A673 (cell line): Measurements from ENCODE around the gene TPX2. TPM values are rescaled to one million over a fixed set of nuclear protein-coding genes. Genes with fewer than 3 reads are reported as not detected.

Source experiments
- BruUV-seq: library from RNA; stranded (reverse); fragments of 400-500 nt; replicated peaks from 2 replicates; lab custom pipeline; 2021; lab: Mats Ljungman, UMichigan
- CTCF ChIA-PET: fragments of 300-600 bp; sonication (Branson Sonifier 250); formaldehyde crosslinking; loops from one replicate; lab custom pipeline; 2022; ENCODE audit warnings: antibody characterized with exemption; lab: Charles Lee
- POLR2A ChIA-PET: fragments of 300-600 bp; sonication (Branson Sonifier 250); formaldehyde crosslinking; loops from one replicate; lab custom pipeline; 2022; ENCODE audit warnings: antibody characterized with exemption; ENCODE audit not compliant: low non-redundant PET; lab: Charles Lee
- DNase-seq: peaks from one replicate; pipeline ENCODE4 v3.0.0-alpha.2; 2015; ENCODE audit warnings: low spot score
- H3K27ac ChIP-seq: fragments of 200-600 bp; sonication (generic); 2 replicates; pipeline ENCODE4 v1.5.1; 2016; ENCODE audit warnings: mixed run types, low read depth, mild to moderate bottlenecking, mixed read lengths, antibody characterized with exemption, low read length; ENCODE audit not compliant: poor library complexity, severe bottlenecking
- H3K27me3 ChIP-seq: fragments of 200-600 bp; sonication (generic); replicated peaks from 2 replicates; pipeline ENCODE4 v1.6.1; 2017; ENCODE audit warnings: mixed run types, low read depth, mild to moderate bottlenecking, mixed read lengths, antibody characterized with exemption, low read length; ENCODE audit not compliant: insufficient read depth, poor library complexity
- H3K36me3 ChIP-seq: fragments of 200-600 bp; sonication (generic); 2 replicates; pipeline ENCODE4 v1.6.1; 2016; ENCODE audit warnings: mixed run types, mild to moderate bottlenecking, mixed read lengths, antibody characterized with exemption, low read length; ENCODE audit not compliant: insufficient read depth, poor library complexity, severe bottlenecking
- H3K4me1 ChIP-seq: fragments of 200-600 bp; sonication (generic); 2 replicates; pipeline ENCODE4 v1.6.1; 2017; ENCODE audit warnings: mixed run types, mild to moderate bottlenecking, mixed read lengths, antibody characterized with exemption, low read length; ENCODE audit not compliant: insufficient read depth, poor library complexity, severe bottlenecking
- H3K4me3 ChIP-seq: fragments of 200-600 bp; sonication (generic); 2 replicates; pipeline ENCODE4 v1.5.1; 2016; ENCODE audit warnings: low read depth, mixed run types, mild to moderate bottlenecking, mixed read lengths, low read length; ENCODE audit not compliant: poor library complexity, severe bottlenecking
- H3K9me3 ChIP-seq: fragments of 200-600 bp; sonication (generic); 2 replicates; pipeline ENCODE4 v1.6.1; 2016; ENCODE audit warnings: mixed run types, low read depth, mild to moderate bottlenecking, mixed read lengths, antibody characterized with exemption, low read length; ENCODE audit not compliant: poor library complexity, severe bottlenecking
- EZH2 ChIP-seq: fragments of 200-600 bp; sonication (generic); IDR thresholded peaks from 2 replicates; pipeline ENCODE4 v1.6.1; 2017; ENCODE audit warnings: borderline replicate concordance, low read depth, mild to moderate bottlenecking, mixed read lengths, antibody characterized with exemption, low read length; ENCODE audit not compliant: poor library complexity, severe bottlenecking
- intact Hi-C: fragments of 100-400 bp; cut with micrococcal nuclease; formaldehyde crosslinking; loops from one replicate; pipeline ENCODE4 v1.10.0; 2022; ENCODE audit not compliant: unreplicated experiment
- total RNA-seq: library from RNA; stranded (reverse); gene quantifications from 2 replicates; pipeline ENCODE4 v1.2.3, GENCODE V29; 2021
- TF ChIP-seq, protein P1 (sequence below): fragments of 300-800, 200-600 bp; sonication (generic); conservative IDR thresholded peaks from 2 replicates; pipeline ENCODE4 v1.5.1; 2017; ENCODE audit warnings: low read depth, mild to moderate bottlenecking, antibody characterized with exemption, low read length, moderate library complexity, mixed read lengths

The TPX2 gene
- total RNA-seq, 1 experiment from 2014 or later = 187 TPM

GRCh38 chr20:31784354-31785044 is 45.4 kb downstream of the TPX2 start:
- intact Hi-C loops = no loop called here
- DNase-seq = no peak
- no peak overlapping the region for H3K27ac ChIP-seq
- no TSS peak for BruUV-seq
- peaks cover 96% of the 10 kb centered on the region for H3K36me3 ChIP-seq
- TF ChIP-seq, protein P1, sequence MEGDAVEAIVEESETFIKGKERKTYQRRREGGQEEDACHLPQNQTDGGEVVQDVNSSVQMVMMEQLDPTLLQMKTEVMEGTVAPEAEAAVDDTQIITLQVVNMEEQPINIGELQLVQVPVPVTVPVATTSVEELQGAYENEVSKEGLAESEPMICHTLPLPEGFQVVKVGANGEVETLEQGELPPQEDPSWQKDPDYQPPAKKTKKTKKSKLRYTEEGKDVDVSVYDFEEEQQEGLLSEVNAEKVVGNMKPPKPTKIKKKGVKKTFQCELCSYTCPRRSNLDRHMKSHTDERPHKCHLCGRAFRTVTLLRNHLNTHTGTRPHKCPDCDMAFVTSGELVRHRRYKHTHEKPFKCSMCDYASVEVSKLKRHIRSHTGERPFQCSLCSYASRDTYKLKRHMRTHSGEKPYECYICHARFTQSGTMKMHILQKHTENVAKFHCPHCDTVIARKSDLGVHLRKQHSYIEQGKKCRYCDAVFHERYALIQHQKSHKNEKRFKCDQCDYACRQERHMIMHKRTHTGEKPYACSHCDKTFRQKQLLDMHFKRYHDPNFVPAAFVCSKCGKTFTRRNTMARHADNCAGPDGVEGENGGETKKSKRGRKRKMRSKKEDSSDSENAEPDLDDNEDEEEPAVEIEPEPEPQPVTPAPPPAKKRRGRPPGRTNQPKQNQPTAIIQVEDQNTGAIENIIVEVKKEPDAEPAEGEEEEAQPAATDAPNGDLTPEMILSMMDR = no peak
- no peak for TF ChIP-seq EZH2
- ChIA-PET CTCF (no interaction called here), POLR2A (interaction anchor here (0.6 kb wide), 1 partner anchor 601 kb away, joined by 4 read pairs; no protein-coding TSS in a partner anchor)
- H3K9me3 ChIP-seq = no peaks in the 10 kb centered on the region
- H3K27me3 ChIP-seq = no peaks in the 10 kb centered on the region
- H3K4me1 ChIP-seq = no peaks in the 10 kb centered on the region
- no peak overlapping the region for H3K4me3 ChIP-seq

DNA sequence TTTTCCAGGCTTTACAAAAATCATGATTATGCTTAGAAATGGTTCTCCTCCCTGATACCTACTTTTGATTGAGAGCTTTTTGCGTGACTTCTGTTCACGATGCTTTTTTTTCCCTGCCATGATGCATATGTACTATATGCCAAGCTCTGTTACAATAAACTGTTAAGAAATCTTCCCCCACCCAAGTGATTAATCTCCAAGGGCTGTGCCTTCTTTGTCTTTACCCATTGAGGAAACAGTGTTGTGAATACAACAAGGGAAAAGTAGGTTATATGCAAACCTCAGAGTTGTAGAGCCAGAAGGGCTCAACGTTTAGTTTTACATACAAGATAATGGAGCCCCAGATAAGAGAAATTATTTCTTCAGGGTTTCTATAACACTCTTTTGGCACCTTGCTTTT is 46.0 kb downstream of the TPX2 start:
- Histone ChIP-seq H3K4me3 (no peak overlapping the region), H3K9me3 (no peaks in the 10 kb centered on the region), H3K27ac (no peak overlapping the region), H3K4me1 (no peaks in the 10 kb centered on the region), H3K27me3 (no peaks in the 10 kb centered on the region), H3K36me3 (peaks cover 96% of the 10 kb centered on the region)
- intact Hi-C loops = no loop called here
- no peak for DNase-seq
- ChIA-PET POLR2A (interaction anchor here (0.6 kb wide), 1 partner anchor 600 kb away, joined by 4 read pairs; no protein-coding TSS in a partner anchor), CTCF (interaction anchor here (0.6 kb wide), 1 partner anchor 18 kb away, joined by 3 read pairs; no protein-coding TSS in a partner anchor)
- BruUV-seq = no TSS peak
- no peak for TF ChIP-seq EZH2
- TF ChIP-seq, protein P1 = no peak

- Histone ChIP-seq H3K27me3 (no peaks in the 10 kb centered on the region), H3K4me1 (no peaks in the 10 kb centered on the region), H3K36me3 (peaks cover 94% of the 10 kb centered on the region), H3K4me3 (no peak overlapping the region), H3K27ac (no peak overlapping the region), H3K9me3 (no peaks in the 10 kb centered on the region)
- ChIA-PET CTCF (no interaction called here), POLR2A (no interaction called here)
- DNase-seq = no peak
- no TSS peak for BruUV-seq
- intact Hi-C loops = no loop called here
- TF ChIP-seq EZH2 = no peak
- TF ChIP-seq, protein P1 = no peak
These were observed 49.5 kb downstream of the TPX2 start for GRCh38 chr20:31788578-31788977.
